Midbrain (tissue), 1 donor: ENCODE data around the gene RASSF10.
"Not testable (repeated sequence)": the region's sequence is repeated elsewhere in the genome, so short reads cannot be mapped to it uniquely, and the experiment has no call there.

Source experiments
- DNase-seq: peaks from one replicate; lab custom pipeline; 2025; lab: John Stamatoyannopoulos, UW

RASSF10 gene

GRCh38 chr11:13026722-13027121 lies 17.6 kb downstream of the RASSF10 start:
- no peak for DNase-seq

DNA sequence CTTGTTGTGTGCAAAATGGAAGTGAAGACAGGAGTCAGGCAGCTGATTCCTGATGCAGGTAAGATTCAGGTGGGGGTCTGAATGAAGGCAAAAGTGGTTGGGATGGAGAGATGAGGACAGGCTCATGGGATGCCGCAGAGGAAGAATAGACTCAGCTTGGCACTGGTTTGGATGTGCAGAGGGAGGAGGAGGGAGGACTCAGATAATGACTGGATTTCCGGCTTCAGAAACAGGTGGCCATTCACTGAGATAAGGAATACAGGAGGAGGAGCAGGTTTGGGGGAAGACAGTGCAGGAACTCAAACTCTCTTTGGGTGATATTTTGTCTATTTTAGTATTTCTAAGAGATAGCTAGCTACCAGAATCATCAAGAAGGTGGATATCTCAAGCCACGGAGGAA lies 19.2 kb downstream of the RASSF10 start:
- DNase-seq = no peak

GRCh38 chr11:13029872-13030271 lies 20.8 kb downstream of the RASSF10 start:
- no peak for DNase-seq

DNA sequence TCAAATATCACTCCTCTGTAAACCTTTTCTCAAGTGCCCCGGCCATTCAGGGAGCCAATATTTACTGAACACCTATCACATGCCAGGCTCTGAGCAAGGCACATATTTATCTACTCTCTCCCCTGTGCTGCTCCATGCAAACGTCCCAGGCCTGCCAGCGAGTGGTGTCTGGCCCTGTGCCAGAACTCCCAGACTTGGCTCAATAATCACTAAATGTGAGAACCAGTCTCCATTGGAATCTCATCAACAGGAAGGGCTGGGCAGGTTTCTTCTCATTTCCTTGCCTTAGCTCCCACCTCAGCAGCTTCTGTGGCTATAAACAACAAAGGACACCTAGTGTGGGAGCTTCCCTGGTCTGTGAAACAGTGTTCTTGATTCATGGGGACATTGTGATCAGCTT lies 21.7 kb downstream of the RASSF10 start:
- DNase-seq = no peak

DNA sequence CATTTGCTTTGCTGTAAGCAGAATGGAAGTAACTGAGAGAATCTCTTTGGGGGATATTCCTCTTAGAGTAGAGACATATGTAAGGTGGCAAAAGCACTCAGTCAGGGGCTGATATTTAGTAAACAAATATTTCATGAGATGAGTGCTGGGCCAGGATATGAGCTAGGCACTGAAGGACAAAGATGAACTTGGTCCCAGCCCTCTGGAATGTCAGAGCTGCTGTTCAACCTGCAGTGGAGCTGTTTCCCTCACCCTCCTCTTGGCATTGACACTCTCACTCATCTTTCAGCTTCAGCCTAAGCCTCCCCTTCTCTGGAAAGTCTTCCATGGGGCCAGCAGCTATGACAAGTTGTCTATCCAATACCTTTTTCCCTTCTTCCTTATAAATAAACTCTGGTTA lies 22.2 kb downstream of the RASSF10 start:
- DNase-seq = no peak

DNA sequence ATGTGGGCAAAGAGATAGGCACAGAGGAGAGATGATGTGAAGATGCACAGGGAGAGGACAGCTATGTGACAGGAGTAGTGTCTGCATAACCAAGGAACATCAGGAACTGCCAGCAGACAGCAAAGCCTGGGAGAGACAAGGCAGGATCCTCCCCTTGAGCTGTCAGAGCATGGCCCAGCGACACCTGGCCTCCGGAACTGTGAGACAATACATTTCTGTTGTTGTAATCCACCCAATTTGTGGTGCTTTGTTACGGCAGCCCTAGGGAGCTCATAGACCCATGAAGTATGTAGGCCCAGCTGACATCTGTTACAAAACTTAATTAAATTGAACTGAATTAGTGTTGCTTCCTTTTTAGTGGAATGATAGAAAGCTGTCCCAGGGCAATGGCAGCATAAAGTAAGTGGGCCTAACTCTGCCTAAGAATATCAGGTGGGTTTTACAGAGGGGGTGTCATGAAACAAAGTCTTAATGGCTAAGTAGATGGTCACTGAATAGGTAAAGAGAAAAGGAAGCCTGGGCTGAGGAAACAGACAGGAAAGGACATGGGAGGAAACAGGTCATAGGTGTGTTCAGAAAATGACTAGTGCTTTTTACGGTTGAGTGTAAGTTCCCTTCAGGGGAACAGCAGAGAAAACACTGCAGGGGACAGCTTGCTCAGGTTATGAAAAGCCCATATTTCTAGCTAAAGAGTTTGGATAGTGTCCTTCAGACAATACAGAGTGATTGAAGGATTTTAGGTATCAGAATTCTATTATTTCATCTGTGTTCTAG lies 24.8 kb downstream of the RASSF10 start:
- no peak for DNase-seq

GRCh38 chr11:13035711-13036110 lies 26.6 kb downstream of the RASSF10 start:
- DNase-seq = no peak

GRCh38 chr11:13036235-13036634 lies 27.1 kb downstream of the RASSF10 start:
- no peak for DNase-seq

DNA sequence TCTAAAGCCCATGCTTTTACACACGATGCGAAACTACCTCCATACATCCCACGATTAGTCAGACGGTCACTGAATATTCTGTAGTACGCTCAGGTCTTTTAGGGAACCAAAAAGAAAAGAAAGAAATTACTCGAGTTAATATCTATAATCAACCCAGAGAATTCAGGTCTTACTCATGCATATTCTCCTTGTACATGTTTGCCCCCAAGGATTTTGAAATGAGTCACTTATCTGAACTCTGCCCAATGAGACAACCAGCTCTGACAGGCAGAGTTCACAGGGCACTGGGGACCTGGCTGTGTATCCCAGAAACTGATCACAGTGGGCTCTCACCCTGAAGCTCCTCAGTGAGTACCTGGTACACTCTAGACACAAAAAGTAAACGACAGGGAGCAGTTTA lies 29.2 kb downstream of the RASSF10 start:
- DNase-seq = no peak

DNA sequence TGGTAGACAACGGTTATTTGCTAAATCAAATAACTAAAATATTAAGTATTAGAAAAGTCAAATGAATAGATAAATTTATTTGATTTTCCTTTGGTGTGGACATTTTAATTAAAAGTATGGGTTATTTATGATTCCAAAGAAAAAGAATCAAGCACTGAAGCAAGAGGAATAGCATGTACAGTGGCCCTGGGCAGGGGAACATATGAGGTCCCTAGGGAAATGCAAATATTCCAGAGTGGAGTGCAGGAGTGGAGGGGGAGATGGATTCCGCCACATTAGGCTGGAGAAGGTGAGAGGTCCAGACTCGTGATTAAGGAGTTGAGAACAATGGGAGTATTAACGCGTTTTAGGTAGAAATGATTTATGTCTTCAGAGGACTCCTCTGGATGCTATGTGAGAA lies 30.0 kb downstream of the RASSF10 start:
- DNase-seq = no peak

DNA sequence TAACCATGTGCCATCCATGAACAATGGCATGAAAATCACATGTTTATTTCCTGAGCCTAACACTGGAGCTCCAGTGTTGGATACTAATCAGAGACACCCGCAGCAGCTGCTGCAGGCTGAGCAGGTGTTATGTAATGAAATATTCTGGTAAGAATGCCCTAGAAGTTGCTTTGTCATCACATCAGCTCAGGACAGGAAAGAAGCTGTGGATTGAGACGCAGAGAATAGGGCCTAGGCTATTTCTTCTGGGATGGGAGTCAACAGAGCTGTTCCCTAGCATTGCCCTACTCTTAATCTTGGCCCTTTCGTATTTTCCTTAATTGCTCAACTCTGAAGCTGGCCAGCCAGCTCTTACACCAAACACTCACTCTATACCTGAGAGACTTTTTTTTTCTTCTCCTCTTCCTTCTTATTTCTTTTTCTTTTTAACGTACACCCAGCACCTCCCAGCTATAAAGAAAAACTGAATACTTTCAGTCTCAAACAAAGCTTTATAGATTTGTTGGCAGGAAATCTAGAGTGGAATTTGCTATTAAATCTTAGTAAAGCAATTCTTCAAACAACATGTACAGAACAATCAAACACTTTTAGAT lies 31.9 kb downstream of the RASSF10 start:
- DNase-seq = no peak

GRCh38 chr11:13042873-13043342 lies 33.8 kb downstream of the RASSF10 start:
- DNase-seq = no peak

- DNase-seq = no peak
Observed at GRCh38 chr11:13043912-13044628, 35.0 kb downstream of the RASSF10 start.

DNA sequence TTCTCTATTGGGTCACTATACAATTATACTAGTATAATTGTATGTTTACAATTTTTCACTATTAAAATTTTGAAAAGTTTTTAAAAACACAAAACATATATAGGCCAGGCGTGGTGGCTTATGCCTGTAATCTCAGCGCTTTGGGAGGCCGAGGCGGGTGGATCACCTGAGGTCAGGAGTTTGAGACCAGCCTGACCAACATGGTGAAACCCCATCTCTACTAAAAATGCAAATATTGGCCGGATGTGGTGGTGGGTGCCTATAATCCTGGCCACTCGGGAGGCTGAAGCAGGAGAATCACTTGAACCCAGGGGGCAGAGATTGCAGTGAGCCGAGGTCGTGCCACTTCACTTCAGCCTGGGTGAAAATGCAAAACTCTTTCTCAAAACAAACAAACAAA lies 36.0 kb downstream of the RASSF10 start:
- not testable (repeated sequence) for DNase-seq

DNA sequence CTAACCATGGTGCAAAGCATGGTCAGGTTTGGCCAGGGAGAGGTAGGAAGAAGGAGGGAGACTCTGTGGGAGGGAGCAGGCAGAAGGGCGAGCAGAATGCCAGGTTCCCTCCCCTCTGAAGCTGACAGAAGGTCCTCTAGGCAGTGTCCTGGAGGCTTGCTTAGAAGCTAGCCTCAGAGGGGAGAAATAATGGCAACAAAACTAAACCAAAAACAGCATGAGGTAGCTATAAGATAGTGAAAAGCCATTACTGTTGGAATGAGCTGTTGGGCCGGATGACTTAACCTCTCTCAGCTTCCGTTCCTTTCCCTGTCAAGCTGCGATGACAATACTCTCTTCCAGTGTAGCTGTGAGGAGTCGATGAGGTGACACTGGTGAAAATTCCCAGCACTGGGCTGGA lies 36.6 kb downstream of the RASSF10 start:
- no peak for DNase-seq

DNA sequence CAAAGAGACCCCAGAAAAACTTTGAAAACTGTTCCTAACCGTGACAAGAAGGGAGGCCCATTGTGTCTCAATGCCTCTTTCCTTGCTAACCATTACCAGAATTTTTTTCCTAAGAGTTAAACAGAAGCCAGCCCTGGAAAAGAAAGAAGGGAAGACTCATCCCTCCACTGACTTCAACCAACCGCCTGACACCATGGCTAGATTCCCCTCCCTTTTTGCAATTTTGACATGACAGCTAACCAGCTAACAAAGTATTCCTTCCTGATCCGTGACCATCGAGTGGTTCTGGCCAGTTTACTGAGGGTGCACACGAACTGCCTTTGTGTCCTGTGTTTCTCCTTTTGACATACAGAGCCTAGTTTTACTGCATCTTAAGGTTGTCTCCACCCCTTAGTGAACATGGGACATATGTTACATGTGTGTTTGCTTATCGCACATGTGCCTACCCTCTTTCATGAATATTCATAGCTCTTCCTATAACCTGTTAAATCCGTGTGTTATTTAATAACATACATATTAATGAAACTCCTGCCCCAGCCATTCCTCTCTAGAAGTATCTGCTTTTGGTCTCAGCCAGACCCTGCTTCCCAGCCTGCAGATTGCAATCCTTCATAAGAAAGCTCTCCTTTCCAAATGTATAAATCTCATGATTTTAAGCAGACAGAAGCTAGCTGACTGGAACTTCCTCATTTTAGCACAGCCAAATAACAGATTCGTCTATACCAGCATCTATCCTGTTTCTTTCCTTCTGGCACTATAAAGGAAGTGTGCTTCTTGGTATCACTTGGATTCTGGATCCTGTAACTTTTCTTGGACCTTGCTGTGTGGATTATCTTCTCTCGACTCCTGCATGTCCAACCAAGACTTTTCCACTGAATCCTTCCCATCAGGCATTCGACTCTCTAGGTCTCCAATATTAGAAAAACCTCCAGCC lies 37.8 kb downstream of the RASSF10 start:
- DNase-seq = no peak

DNA sequence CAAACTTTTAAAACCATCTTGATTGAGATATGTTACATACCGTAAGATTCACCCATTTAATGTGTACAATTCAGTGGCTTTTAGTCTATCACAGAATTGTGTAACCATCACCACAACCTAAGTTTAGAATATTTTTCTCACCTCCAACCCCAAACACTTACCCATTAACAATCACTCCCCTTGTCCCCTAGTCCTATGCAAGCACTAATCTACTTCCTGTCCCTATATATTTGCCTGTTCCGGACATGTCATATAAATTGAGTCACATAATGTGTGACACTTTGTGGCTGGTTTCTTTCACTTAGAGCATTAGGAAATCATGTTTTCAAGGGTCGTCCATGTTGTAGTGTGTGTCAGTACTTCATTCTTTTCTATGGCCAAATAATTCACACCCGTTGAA lies 38.8 kb downstream of the RASSF10 start:
- no peak for DNase-seq

DNA sequence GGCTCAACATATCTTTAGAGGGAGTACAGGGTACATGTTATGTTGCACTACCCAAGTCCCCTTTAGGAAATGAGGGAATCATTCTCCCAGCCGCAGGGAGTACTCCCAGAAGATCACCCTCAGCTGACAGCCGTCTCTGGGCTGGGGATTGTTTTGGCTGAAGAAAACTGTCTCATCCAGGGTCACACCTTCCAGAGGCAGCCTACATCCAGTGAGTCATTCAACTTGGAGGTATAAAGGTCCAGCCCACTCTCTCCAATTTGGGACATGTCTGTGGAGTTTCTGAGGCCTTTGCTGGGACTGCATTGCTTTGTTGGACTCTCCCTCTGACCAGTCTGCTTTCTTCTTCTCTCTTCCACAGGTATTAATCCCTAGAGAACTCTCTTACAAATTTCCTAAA lies 42.1 kb downstream of the RASSF10 start:
- DNase-seq = no peak

DNA sequence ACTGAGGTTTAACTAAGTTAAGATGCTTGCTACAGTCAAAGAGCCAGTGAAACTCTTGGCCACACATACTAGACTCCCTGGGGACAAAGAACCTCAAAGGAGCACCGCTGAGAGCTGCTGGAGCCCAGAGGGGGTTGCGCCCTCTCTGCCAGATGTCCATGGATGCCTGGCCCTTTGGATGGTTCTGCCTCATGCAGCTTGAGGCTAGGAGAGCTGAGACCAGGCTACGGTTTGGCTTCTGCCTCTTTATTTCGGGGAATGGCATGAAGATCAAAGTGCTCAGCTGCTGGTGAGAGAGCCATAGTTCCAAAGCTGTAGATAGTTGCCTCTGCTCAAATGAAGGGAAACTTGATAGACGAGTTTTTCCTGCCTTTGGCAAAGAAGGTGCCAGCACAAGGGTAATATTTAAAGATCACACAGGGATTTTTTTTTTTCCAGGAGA lies 43.0 kb downstream of the RASSF10 start:
- DNase-seq = no peak

DNA sequence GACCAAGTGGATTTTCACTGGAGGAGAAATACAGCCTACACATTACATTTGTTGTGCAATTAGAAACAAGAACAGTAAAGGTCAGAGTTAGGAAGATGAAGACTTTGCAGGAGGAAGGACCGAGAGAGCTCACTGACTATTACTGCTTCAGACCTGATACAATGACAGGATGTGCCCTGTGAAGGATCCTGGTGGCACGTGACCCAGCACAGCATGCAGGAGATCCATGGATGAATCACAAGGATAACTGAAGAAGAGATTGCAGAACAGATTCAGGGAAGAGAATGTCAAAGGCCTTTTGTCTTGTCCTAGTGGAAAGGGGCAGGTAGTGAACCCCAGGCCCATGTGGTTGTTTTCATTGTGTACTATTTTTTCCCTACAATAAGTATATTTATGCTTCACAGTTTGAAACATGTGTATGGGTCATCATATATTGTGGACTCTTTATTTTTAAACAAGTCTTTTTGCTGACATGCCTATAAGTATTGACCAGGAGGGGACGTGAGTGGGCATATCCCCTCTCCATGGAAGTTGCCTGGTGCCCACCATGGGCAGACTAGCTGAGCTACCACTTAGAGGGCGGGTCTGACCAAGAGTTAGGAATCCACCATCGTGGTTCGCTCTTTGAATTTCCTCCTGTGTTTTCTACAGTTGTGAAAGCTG lies 44.3 kb downstream of the RASSF10 start:
- DNase-seq = no peak

GRCh38 chr11:13054278-13054677 lies 45.2 kb downstream of the RASSF10 start:
- DNase-seq = no peak
